SK-N-SH treated with all-trans-retinoic acid at 6 μM for 48 hours (cell line): ENCODE results near the gene ZFP91.

Experiments
- ATAC-seq: fragments of 200-7000 bp; cut with Tn5 transposase; 3 replicates; pipeline ENCODE4 v1.9.1; 2020; ENCODE audit warnings: mild to moderate bottlenecking, moderate library complexity
- ARNTL ChIP-seq: fragments of 450-650 bp; formaldehyde crosslinking; IDR thresholded peaks from 2 replicates; pipeline ENCODE4 v1.5.0; 2020; ENCODE audit warnings: low read depth, mild to moderate bottlenecking, moderate library complexity, borderline replicate concordance
- BACH2 ChIP-seq: fragments of 250-450 bp; sonication (Bioruptor Pico); IDR thresholded peaks from 2 replicates; pipeline ENCODE4 v1.9.0; 2021; ENCODE audit warnings: mild to moderate bottlenecking, borderline replicate concordance
- CREB5 ChIP-seq: fragments of 250-450 bp; sonication (Bioruptor Pico); IDR thresholded peaks from 2 replicates; pipeline ENCODE4 v1.5.1; 2020; ENCODE audit warnings: low read depth, mild to moderate bottlenecking, moderate library complexity
- CSDC2 ChIP-seq: fragments of 250-450 bp; sonication (Bioruptor Pico); IDR thresholded peaks from 2 replicates; pipeline ENCODE4 v1.5.0; 2020; ENCODE audit warnings: mild to moderate bottlenecking, moderate library complexity
- CSRNP3 ChIP-seq: fragments of 250-450 bp; sonication (Bioruptor Pico); IDR thresholded peaks from 2 replicates; pipeline ENCODE4 v1.5.1; 2021; ENCODE audit warnings: mild to moderate bottlenecking, moderate library complexity
- ESRRG ChIP-seq: fragments of 250-450 bp; sonication (Bioruptor Pico); IDR thresholded peaks from 2 replicates; pipeline ENCODE4 v1.6.1; 2021; ENCODE audit warnings: mild to moderate bottlenecking
- GLIS3 ChIP-seq: fragments of 250-450 bp; sonication (Bioruptor Pico); IDR thresholded peaks from 2 replicates; pipeline ENCODE4 v1.5.0; 2020; ENCODE audit warnings: mild to moderate bottlenecking, moderate library complexity
- ISL1 ChIP-seq: fragments of 250-450 bp; sonication (Bioruptor Pico); IDR thresholded peaks from 2 replicates; pipeline ENCODE4 v2.1.2; 2022; ENCODE audit warnings: mild to moderate bottlenecking, moderate library complexity
- OSR1 ChIP-seq: fragments of 250-450 bp; sonication (Bioruptor Pico); IDR thresholded peaks from 2 replicates; pipeline ENCODE4 v1.8.0; 2022; ENCODE audit warnings: moderate library complexity, mild to moderate bottlenecking, inconsistent platforms
- RARB ChIP-seq: fragments of 250-450 bp; sonication (Bioruptor Pico); IDR thresholded peaks from 2 replicates; pipeline ENCODE4 v1.8.0; 2021; ENCODE audit warnings: mild to moderate bottlenecking, moderate library complexity
- SNAI2 ChIP-seq: fragments of 250-450 bp; sonication (Bioruptor Pico); IDR thresholded peaks from 2 replicates; pipeline ENCODE4 v1.5.0; 2020; ENCODE audit warnings: mild to moderate bottlenecking, moderate library complexity
- TCF4 ChIP-seq: fragments of 250-450 bp; sonication (Bioruptor Pico); IDR thresholded peaks from 2 replicates; pipeline ENCODE4 v1.8.0; 2021; ENCODE audit warnings: mild to moderate bottlenecking, moderate library complexity, borderline replicate concordance
- TOX ChIP-seq: fragments of 250-450 bp; sonication (Bioruptor Pico); IDR thresholded peaks from 2 replicates; pipeline ENCODE4 v1.8.0; 2021; ENCODE audit warnings: mild to moderate bottlenecking, moderate library complexity, borderline replicate concordance
- ZC3H10 ChIP-seq: fragments of 250-450 bp; sonication (Bioruptor Pico); IDR thresholded peaks from 2 replicates; pipeline ENCODE4 v1.5.1; 2021; ENCODE audit warnings: mild to moderate bottlenecking, moderate library complexity
- ZFP3 ChIP-seq: fragments of 250-450 bp; sonication (Bioruptor Pico); IDR thresholded peaks from 2 replicates; pipeline ENCODE4 v1.5.0; 2020; ENCODE audit warnings: mild to moderate bottlenecking, moderate library complexity
- ZFP30 ChIP-seq: fragments of 450-650 bp; formaldehyde crosslinking; IDR thresholded peaks from 2 replicates; pipeline ENCODE4 v1.5.0; 2022; ENCODE audit warnings: mild to moderate bottlenecking, moderate library complexity
- ZNF565 ChIP-seq: fragments of 450-650 bp; formaldehyde crosslinking; conservative IDR thresholded peaks from 2 replicates; pipeline ENCODE4 v1.5.0; 2020; ENCODE audit warnings: low read depth, mild to moderate bottlenecking, moderate library complexity
- ZNF70 ChIP-seq: fragments of 450-650 bp; formaldehyde crosslinking; IDR thresholded peaks from 2 replicates; pipeline ENCODE4 v1.5.0; 2020; ENCODE audit warnings: mild to moderate bottlenecking, moderate library complexity
- ZNF8 ChIP-seq: fragments of 450-650 bp; formaldehyde crosslinking; IDR thresholded peaks from 2 replicates; pipeline ENCODE4 v1.5.0; 2020; ENCODE audit warnings: mild to moderate bottlenecking, moderate library complexity
- TF ChIP-seq, protein P1 (sequence below): fragments of 250-450 bp; sonication (Bioruptor Pico); IDR thresholded peaks from 2 replicates; pipeline ENCODE4 v1.8.0; 2021; ENCODE audit warnings: low read depth, mild to moderate bottlenecking, moderate library complexity, borderline replicate concordance
- TF ChIP-seq, protein P2 (sequence below): fragments of 250-450 bp; sonication (Bioruptor Pico); IDR thresholded peaks from 2 replicates; pipeline ENCODE4 v1.8.0; 2020; ENCODE audit warnings: mild to moderate bottlenecking, moderate library complexity, borderline replicate concordance

The ZFP91 gene

GRCh38 chr11:58573451-58574104 lies 5.3 kb upstream of the ZFP91 start:
- no peak for TF ChIP-seq TOX
- TF ChIP-seq, protein P1, sequence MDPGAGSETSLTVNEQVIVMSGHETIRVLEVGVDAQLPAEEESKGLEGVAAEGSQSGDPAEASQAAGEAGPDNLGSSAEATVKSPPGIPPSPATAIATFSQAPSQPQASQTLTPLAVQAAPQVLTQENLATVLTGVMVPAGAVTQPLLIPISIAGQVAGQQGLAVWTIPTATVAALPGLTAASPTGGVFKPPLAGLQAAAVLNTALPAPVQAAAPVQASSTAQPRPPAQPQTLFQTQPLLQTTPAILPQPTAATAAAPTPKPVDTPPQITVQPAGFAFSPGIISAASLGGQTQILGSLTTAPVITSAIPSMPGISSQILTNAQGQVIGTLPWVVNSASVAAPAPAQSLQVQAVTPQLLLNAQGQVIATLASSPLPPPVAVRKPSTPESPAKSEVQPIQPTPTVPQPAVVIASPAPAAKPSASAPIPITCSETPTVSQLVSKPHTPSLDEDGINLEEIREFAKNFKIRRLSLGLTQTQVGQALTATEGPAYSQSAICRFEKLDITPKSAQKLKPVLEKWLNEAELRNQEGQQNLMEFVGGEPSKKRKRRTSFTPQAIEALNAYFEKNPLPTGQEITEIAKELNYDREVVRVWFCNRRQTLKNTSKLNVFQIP (CRISPR knock-in tag) = peak; percentile 43; the same call in 1 of the 2 replicates
- peak; percentile 8; the same call in 2 of the 3 replicates for ATAC-seq

GRCh38 chr11:58574881-58575280 lies 4.0 kb upstream of the ZFP91 start:
- ATAC-seq = no peak
- TF ChIP-seq ARNTL (CRISPR knock-in tag) (no peak), ISL1 (CRISPR knock-in tag) (no peak)

DNA sequence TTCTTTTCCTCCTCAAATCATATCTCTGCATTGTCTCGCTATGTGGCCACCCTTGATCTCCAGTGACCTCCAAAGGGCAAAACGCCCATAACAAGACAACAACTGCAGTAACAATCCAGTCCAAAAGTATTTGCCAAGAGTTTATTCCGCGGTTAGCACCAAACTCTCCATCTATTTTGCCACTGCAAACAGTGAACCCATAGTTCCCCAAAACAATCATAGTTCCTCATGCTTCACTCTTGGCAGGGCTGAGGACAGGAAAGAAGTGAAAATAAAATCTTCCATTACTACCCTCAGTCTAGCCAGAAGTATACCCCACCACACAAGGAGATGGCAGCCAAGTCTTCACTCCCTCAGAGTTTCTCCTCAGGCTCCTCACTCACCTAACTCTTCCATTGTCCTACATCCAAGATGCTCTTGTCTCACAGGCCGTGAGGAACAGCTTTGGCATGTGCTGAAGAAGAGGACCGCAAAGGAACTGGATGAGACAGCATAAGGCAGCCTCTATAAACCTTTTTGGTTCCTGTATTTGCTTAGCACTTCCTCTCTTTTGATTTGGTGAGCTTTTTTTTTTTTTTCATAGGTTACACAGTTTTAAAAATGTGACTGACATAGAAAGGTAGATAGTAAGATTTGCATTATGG lies 3.4 kb upstream of the ZFP91 start, which contains the start of gene LPXN:
Gene LPXN (minus strand): TSS at position 480 of the 644 bp plus-strand sequence. CDS start 84 bp downstream, at position 396.
- no peak for TF ChIP-seq CSDC2 (CRISPR knock-in tag)
- TF ChIP-seq, protein P1 (CRISPR knock-in tag) = no peak
- no peak for TF ChIP-seq BACH2
- no peak for TF ChIP-seq CSRNP3 (CRISPR knock-in tag)
- TF ChIP-seq RARB (CRISPR knock-in tag) = no peak
- TF ChIP-seq OSR1 (CRISPR knock-in tag) = no peak
- TF ChIP-seq TCF4 (CRISPR knock-in tag) = no peak
- no peak for TF ChIP-seq ZFP3
- TF ChIP-seq, protein P2, sequence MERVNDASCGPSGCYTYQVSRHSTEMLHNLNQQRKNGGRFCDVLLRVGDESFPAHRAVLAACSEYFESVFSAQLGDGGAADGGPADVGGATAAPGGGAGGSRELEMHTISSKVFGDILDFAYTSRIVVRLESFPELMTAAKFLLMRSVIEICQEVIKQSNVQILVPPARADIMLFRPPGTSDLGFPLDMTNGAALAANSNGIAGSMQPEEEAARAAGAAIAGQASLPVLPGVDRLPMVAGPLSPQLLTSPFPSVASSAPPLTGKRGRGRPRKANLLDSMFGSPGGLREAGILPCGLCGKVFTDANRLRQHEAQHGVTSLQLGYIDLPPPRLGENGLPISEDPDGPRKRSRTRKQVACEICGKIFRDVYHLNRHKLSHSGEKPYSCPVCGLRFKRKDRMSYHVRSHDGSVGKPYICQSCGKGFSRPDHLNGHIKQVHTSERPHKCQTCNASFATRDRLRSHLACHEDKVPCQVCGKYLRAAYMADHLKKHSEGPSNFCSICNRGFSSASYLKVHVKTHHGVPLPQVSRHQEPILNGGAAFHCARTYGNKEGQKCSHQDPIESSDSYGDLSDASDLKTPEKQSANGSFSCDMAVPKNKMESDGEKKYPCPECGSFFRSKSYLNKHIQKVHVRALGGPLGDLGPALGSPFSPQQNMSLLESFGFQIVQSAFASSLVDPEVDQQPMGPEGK (CRISPR knock-in tag) = no peak
- ATAC-seq = no peak

DNA sequence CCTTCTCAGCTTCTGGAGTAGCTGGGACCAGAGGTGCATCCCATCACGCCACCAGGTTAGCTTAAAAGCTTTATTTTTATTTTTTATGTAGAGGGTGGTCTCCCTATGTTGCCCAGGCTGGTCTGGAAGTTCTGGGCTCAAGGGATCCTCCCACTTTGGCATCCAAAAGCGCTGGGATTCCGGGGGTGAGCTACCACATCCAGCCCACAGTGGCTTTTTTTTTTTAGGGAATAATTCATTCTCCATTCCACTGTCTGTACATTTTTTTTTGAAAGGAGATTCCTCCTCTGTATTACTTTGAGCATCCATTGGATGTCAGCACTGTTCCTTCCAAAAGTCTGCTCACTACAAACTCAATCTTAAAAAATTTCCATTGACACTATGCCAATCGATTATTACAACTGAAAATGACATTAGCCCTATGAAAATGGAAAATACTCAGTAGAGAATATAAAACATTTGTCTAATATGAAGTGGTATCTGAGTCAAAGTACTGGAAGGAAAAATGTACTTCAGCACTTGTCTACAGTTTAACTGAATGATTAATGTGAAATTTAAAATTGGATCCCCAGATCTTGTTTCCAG lies 1.9 kb upstream of the ZFP91 start:
- no peak for ATAC-seq
- TF ChIP-seq ZFP30 (CRISPR knock-in tag) (no peak), ISL1 (CRISPR knock-in tag) (no peak), CSDC2 (CRISPR knock-in tag) (no peak), CREB5 (CRISPR knock-in tag) (no peak), BACH2 (no peak), GLIS3 (CRISPR knock-in tag) (no peak), ZNF565 (no peak), ZC3H10 (CRISPR knock-in tag) (no peak), TOX (no peak), ESRRG (CRISPR knock-in tag) (no peak), ZNF8 (CRISPR knock-in tag) (no peak), RARB (CRISPR knock-in tag) (no peak), SNAI2 (CRISPR knock-in tag) (no peak), CSRNP3 (CRISPR knock-in tag) (no peak), ZNF70 (CRISPR knock-in tag) (no peak), ZFP3 (no peak)
- TF ChIP-seq, protein P1 (CRISPR knock-in tag) = no peak
